ENCODE results near the gene MBD5. TPM values are rescaled to one million over a fixed set of nuclear protein-coding genes. Genes with fewer than 3 reads are reported as not detected.

The MBD5 gene
- total and polyA plus RNA-seq, 2 donors (not counting 1 experiment from before 2014, with no cell fraction given), result 10.9 to 69.7 TPM

DNA sequence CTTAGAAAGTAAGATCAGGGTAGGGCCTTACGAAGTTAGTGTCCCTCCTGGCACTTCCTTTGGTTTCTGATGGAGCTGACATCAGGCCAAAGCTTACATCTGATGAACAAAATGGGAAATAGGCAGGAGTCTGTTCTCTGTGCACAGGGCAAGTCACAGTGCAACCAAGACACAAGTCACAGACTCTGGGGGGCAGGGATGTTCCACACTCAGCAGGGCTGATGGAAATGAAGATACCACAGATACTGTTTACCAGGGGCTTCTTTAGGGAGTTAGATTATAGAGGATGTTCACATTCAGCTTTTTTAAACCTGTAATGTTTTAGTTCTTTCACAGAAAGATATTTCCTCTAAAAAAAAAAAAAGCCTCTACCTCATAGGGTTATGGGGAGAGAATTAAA, 517.5 kb downstream of the MBD5 start:
- no peak overlapping the region for H3K9ac ChIP-seq (ENCODE audit: low read length)
- 78% methylated on average over 1 of the region's 1 CpG for WGBS (ENCODE audit: insufficient coverage)
- intact Hi-C loops (cut with micrococcal nuclease), result no loop called here
- no peak for ATAC-seq (ENCODE audit: low read depth)
- no peak for DNase-seq
- no peaks in the 10 kb centered on the region for H3K79me2 ChIP-seq (ENCODE audit: control insufficient read depth, insufficient read depth, low read length)
- H2AFZ ChIP-seq (ENCODE audit: insufficient read depth, low read depth, low read length, poor library complexity, severe bottlenecking), result no peak overlapping the region
- no peaks in the 10 kb centered on the region for H3K27me3 ChIP-seq (replicated peaks in 1 of 4; ENCODE audit: control extremely low read depth in 1 of 4, control insufficient read depth in 3 of 4, insufficient read depth in 4 of 4, low read length in 3 of 4)
- no peaks in the 10 kb centered on the region for H4K20me1 ChIP-seq (ENCODE audit: control insufficient read depth, insufficient read depth, low read length, poor library complexity, severe bottlenecking)
- ChIA-PET CTCF (no interaction called here), POLR2A (no interaction called here)
- no peak overlapping the region for H3K27ac ChIP-seq (ENCODE audit: low read length in 2 of 2)
- H3K4me1 ChIP-seq (ENCODE audit: control insufficient read depth in 2 of 2, insufficient read depth in 2 of 2, low read length in 2 of 2), result peaks cover 0 to 6% of the 10 kb centered on the region in 2 donors
- H3K4me3 ChIP-seq (ENCODE audit: control extremely low read depth in 1 of 5, extremely low read depth in 1 of 5, insufficient read depth in 1 of 5, low read depth in 2 of 5, low read length in 4 of 5), result no peak overlapping the region
- H3K36me3 ChIP-seq (replicated peaks in 1 of 2; ENCODE audit: control extremely low read depth in 1 of 2, control insufficient read depth in 1 of 2, extremely low read depth in 1 of 2, insufficient read depth in 2 of 2, low read length in 1 of 2), result no peaks in the 10 kb centered on the region
- no peak for TF ChIP-seq EZH2 (IDR thresholded peaks at IDR 0.05; ENCODE audit: borderline replicate concordance, insufficient read depth, low read depth, low read length, poor library complexity, severe bottlenecking)
- no peak for TF ChIP-seq CTCF (IDR thresholded peaks at IDR 0.05)
- no peaks in the 10 kb centered on the region for H3K9me3 ChIP-seq (ENCODE audit: control extremely low read depth in 1 of 3, control insufficient read depth in 2 of 3, insufficient read depth in 1 of 3, low read length in 2 of 3)
- Mint-ChIP-seq H3K4me1 (peaks cover 10% of the 10 kb centered on the region), H3K27ac (no peak overlapping the region), H3K4me3 (no peak overlapping the region), H3K27me3 (no peaks in the 10 kb centered on the region), H3K9me3 (ENCODE audit: insufficient read depth) (no peaks in the 10 kb centered on the region)
- H3K4me2 ChIP-seq (replicated peaks; ENCODE audit: low read depth, low read length, poor library complexity, severe bottlenecking), result no peak overlapping the region

DNA sequence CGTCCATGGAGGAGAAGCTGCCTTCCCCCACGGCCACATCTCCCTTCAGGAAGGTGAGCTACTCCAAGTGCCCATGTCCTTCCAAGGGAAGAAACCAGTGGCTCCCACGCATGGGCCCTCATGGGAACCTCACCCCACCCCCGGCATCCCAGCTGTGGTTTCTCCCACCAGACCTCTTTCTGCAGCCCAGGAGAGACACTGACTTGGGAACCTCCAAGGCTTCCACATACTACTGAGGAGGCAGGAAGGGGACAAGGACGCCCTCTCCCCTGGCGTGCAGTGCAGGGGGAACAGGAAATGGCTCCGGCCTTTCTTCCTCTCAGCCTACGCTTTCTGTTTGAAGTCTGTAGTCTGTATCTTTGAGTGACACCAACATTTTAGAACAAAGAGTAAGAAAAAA, 519.1 kb downstream of the MBD5 start:
- Histone ChIP-seq H3K9ac (ENCODE audit: low read length) (no peak overlapping the region), H4K20me1 (ENCODE audit: control insufficient read depth, insufficient read depth, low read length, poor library complexity, severe bottlenecking) (no peaks in the 10 kb centered on the region), H3K9me3 (ENCODE audit: control extremely low read depth in 1 of 3, control insufficient read depth in 2 of 3, insufficient read depth in 1 of 3, low read length in 2 of 3) (no peaks in the 10 kb centered on the region), H3K27me3 (replicated peaks in 1 of 4; ENCODE audit: control extremely low read depth in 1 of 4, control insufficient read depth in 3 of 4, insufficient read depth in 4 of 4, low read length in 3 of 4) (no peaks in the 10 kb centered on the region), H3K27ac (ENCODE audit: low read length in 2 of 2) (no peak overlapping the region), H2AFZ (ENCODE audit: insufficient read depth, low read depth, low read length, poor library complexity, severe bottlenecking) (peak overlapping the region; percentile 46), H3K79me2 (ENCODE audit: control insufficient read depth, insufficient read depth, low read length) (no peaks in the 10 kb centered on the region), H3K4me2 (replicated peaks; ENCODE audit: low read depth, low read length, poor library complexity, severe bottlenecking) (no peak overlapping the region), H3K4me1 (ENCODE audit: control insufficient read depth in 2 of 2, insufficient read depth in 2 of 2, low read length in 2 of 2) (peaks cover 0 to 6% of the 10 kb centered on the region in 2 donors), H3K36me3 (replicated peaks in 1 of 2; ENCODE audit: control extremely low read depth in 1 of 2, control insufficient read depth in 1 of 2, extremely low read depth in 1 of 2, insufficient read depth in 2 of 2, low read length in 1 of 2) (no peaks in the 10 kb centered on the region), H3K4me3 (ENCODE audit: control extremely low read depth in 1 of 5, extremely low read depth in 1 of 5, insufficient read depth in 1 of 5, low read depth in 2 of 5, low read length in 4 of 5) (no peak overlapping the region)
- H3K27me3 Mint-ChIP-seq, result no peaks in the 10 kb centered on the region
- peaks cover 10% of the 10 kb centered on the region for H3K4me1 Mint-ChIP-seq
- no peak for TF ChIP-seq CTCF (IDR thresholded peaks at IDR 0.05)
- TF ChIP-seq EZH2 (IDR thresholded peaks at IDR 0.05; ENCODE audit: borderline replicate concordance, insufficient read depth, low read depth, low read length, poor library complexity, severe bottlenecking), result no peak
- DNase-seq (no peak), ATAC-seq (ENCODE audit: low read depth) (no peak)
- no peak overlapping the region for H3K27ac Mint-ChIP-seq
- H3K4me3 Mint-ChIP-seq, result no peak overlapping the region
- ChIA-PET POLR2A (no interaction called here), CTCF (no interaction called here)
- intact Hi-C loops (cut with micrococcal nuclease), result no loop called here
- 96% methylated on average over 4 of the region's 8 CpGs for WGBS (ENCODE audit: insufficient coverage)
- no peaks in the 10 kb centered on the region for H3K9me3 Mint-ChIP-seq (ENCODE audit: insufficient read depth)
